HG02884 (cell line): ENCODE results near the gene MIDN.
"Not testable (repeated sequence)": the region's sequence is repeated elsewhere in the genome, so short reads cannot be mapped to it uniquely, and the experiment has no call there.

Source experiments
- ATAC-seq: cut with Tn5 transposase; IDR thresholded peaks from one replicate; pipeline ENCODE4 v1.9.1; 2021; ENCODE audit warnings: mild to moderate bottlenecking, moderate library complexity; ENCODE audit not compliant: unreplicated experiment

MIDN gene

GRCh38 chr19:1245494-1246264, 2.7 kb upstream of the MIDN start:
- no peak for ATAC-seq

GRCh38 chr19:1246265-1247087, 1.9 kb upstream of the MIDN start:
- not testable (repeated sequence) for ATAC-seq

GRCh38 chr19:1247748-1248138, 640 bp upstream of the MIDN start:
- no peak for ATAC-seq

GRCh38 chr19:1248786-1249297, 459 bp downstream of the MIDN start:
- no peak for ATAC-seq

GRCh38 chr19:1249298-1249989, 1.1 kb downstream of the MIDN start:
- ATAC-seq: no peak

GRCh38 chr19:1249990-1250436, 1.6 kb downstream of the MIDN start:
- no peak for ATAC-seq

GRCh38 chr19:1250437-1251260, 2.3 kb downstream of the MIDN start:
- no peak for ATAC-seq

- no peak for ATAC-seq
Observed at GRCh38 chr19:1251330-1252220, 3.2 kb downstream of the MIDN start.

GRCh38 chr19:1252221-1252820, 3.9 kb downstream of the MIDN start:
- no peak for ATAC-seq

GRCh38 chr19:1252821-1253513, 4.6 kb downstream of the MIDN start:
- ATAC-seq: no peak

- no peak for ATAC-seq
Observed at GRCh38 chr19:1253514-1254080, 5.2 kb downstream of the MIDN start.

- no peak for ATAC-seq
Observed at GRCh38 chr19:1254081-1254527, 5.7 kb downstream of the MIDN start.

GRCh38 chr19:1254530-1255185, 6.3 kb downstream of the MIDN start:
- ATAC-seq: no peak

GRCh38 chr19:1255186-1256161, 7.1 kb downstream of the MIDN start:
- ATAC-seq: no peak

- ATAC-seq: no peak
Observed at GRCh38 chr19:1256646-1257474, 8.5 kb downstream of the MIDN start.
